HG02981 (cell line): ENCODE data around the gene SDK1.

Source experiments
- ATAC-seq: cut with Tn5 transposase; IDR thresholded peaks from one replicate; pipeline ENCODE4 v1.9.1; 2021; ENCODE audit warnings: mild to moderate bottlenecking, moderate library complexity; ENCODE audit not compliant: unreplicated experiment

Gene SDK1

DNA sequence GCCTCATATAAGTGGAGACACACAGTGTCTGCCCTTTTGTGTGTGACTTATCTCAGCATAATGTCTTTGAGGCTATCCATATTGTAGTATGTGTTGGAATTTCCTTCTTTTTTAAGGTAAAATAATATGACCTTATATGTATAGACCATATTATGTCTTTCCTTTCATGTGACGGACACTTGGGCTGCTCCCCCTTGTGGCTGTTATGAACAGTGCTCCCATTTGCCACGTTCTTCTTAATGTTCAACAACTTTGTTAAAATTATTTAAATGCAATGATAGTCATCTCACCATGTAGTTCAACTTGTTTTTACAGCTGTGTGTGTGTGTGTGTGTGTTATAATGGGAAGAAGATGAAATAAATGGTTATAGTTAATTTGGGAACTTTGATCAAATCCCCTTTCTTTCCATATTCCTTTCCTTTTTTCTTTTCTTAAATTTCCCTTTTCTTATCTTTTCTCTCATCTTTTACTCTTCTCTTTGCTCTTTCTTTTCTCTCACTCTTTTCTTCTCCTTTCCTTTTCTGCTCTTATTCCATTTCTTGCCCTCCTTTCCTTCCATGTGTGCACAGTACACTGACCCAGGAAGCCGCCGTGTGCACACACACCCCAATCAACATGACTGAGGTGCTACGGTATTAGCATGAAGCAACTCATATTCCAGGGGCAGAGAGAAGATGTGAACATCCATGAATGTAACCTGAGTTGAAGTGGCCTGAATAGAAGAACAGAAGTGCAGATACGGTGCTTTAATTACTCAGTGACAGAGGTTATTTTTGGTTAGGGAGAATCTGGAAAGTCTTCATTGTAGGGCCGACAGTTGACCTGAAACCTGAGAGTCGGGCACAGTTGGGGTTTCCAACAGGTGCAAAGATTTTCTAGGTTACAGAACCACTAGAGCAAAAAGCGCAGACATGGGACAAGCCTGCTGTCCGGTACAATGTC, 596.6 kb downstream of the SDK1 start:
- ATAC-seq = no peak

DNA sequence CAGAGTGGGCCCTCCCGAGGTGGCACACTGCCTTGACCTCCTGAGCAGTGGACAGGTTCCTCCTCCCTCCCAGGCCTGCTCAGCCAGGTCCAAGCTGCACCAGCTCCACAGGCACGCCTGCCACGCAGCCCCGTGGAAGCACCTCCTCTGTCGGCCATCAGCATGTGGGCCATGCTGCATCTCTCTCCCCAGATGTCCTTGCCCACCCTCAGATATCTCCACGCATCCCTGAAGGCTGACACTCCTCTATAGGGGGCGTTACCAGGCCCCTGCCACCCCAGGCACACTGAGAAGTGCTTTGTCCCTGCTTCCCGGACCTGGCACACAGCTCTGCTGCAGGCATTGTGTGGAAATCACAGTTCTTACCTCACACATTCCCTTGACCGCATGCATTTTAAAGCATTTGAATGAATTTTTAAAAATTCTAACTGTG, 598.5 kb downstream of the SDK1 start:
- no peak for ATAC-seq

DNA sequence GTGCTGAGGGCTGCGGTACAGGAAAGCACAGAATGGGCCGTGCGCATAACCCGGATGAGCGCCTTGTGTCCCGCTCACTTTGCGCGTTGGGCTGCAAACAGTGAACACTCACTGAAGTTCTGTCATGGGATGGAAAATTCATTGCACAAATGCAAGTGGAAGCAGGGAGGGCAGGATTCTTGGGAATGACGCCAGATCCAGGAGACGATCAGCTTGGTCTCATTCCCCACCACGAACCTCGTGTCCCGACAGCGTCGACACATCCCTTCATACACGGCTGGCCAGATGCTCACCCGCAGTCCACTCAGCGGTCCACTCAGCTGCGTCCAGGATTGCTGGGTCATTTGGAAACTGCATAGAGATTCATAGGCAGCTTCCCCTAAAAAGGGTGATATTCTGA, 607.1 kb downstream of the SDK1 start:
- ATAC-seq = no peak

DNA sequence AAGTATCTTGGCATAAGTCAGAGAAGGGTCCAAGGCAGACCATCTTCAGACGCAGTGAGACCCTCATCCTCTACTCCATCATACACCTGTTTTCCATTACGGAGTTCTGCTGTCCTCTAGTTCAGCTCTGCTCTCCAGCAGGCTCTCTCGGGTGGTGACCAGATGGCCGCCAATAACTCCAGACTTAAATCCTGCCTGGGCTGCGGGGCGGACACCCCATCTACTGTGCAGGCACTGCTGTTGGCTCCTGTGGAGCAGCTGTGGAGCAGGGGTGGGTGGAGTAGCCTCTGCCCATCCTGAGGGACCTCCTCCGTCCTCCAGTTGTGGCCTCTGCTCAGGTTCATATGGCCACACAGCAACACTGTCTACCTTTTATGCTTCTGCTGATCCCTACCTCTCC, 608.1 kb downstream of the SDK1 start:
- ATAC-seq = no peak

DNA sequence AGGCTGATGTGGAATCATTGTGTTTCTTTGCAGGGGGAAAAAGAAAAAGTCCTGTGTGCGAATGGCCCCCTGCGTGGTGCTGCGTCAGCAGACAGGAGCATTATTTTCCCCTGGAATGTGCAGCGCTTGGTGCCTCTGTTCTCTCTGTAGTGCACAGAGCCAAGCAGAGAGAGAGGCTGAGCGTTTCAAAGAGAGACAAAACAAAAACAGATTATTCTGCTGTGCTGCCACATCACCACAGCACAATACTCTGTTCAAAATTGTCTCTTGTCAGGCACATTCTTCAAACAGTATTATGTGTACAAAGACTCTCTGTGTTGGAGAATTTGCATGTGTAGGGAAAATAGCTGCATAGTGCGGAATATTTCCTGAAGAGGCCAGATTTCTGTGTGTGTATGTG, 609.0 kb downstream of the SDK1 start:
- no peak for ATAC-seq

DNA sequence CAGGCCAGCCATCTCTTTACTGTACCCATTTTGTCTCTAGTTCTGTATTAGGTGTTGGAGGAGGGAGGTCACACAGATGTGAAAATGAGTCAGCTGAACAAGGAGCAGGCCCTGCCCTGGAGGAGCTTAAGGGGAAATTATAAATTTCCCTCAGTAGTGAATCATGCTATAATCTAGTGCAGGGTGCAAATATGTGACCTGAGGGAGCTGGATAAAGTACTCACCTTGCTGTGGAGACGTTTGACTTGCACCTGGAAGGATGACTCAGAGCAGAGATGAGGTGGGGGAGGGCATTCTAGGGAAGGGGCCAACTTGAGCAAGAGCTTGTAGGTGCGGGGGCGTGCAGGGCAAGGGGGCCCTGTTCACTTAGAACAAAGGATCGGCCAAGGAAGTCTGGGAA, 610.6 kb downstream of the SDK1 start:
- ATAC-seq = no peak

DNA sequence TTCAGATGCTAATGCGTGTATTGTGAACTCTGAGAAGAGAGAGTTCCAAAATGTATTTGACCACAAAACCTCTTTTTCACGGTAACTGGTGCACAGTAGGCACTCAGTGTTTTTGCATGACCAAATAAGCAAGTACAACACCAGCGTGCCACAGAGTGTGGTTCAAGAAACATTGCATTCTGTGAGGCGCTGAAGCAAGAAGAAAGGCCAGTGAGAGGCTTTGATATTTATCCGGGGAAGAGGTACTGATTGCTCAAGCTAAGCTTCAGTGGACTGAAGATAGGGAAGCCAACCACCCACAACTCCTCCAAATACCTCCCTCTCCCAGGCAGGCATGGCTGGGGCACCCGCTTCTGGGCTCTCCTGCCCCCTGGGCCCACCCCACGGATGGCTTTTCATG, 611.2 kb downstream of the SDK1 start:
- ATAC-seq = no peak

DNA sequence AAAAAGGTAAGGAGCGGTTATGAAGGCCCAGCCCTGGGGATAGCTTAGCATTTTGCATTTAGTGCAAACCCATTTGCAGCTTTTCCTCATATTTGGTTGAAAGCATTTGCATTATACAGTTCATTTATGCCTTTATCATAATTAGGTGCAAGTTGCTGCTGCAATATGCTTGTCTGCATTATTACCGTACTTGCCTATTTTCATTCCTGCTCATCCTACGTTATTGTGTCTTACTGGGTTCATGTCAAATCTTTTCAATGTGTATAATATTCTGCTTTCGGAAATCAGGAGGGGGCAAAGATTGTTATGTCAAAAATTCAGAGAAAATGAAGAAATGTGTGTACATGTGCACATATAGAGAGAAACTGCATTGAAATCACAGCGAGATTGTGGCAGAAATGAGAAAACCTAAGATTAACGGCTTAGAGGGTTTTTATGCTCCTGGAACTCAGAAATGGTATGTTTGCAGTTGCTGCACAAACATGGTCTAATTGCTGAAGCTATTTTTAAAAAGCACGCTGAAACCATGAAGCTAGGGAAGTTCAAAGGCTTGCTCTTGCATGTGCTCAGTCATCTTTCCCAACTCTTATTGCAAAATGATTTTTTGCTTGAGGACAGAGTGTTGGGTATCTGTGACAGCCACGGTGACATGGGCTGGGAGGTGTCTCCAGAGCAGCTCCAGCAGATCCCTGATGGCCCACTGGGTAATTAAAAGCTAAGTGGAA, 613.2 kb downstream of the SDK1 start:
- no peak for ATAC-seq

DNA sequence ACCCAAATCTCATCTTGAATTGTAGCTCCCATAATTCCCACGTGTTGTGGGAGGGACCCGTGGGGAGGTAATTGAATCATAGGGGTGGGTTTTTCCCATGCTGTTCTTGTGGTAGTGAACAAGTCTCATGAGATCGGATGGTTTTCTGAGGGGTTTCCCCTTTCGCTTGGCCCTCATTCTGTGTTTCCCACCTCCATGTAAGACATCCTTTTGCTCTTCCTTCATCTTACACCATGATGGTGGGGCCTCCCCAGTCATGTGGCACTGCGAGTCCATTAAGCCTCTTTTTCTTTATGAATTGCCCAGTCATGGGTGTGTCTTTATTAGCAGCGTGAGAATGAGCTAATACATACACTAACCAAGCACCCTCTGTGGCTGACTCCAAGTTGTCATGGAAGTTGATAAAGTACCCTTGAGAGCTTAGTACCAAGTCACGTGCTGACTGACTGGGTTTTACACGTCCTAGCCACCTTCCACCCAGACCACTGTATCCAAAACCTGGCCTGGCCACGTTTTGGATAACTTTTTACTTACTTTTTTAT, 614.4 kb downstream of the SDK1 start:
- no peak for ATAC-seq

DNA sequence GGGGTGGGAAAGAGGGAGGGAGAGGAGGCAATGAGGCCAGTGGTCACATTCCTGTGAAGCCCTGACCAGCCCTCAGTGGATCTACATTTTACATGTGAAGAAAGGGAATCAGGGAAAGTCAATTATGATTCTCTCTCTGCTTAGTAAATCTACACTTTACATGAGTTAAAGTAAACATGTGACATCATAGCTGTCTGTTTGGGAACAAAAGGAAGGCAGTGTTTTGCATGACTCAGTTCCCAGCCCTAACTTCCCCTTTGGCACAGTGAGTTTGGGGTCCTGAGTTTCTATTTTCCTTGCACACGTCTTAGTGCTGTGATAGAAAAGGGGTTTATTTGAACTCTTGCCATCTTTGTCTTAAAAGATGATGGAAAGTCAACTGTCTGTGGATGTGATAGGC, 615.1 kb downstream of the SDK1 start:
- no peak for ATAC-seq

DNA sequence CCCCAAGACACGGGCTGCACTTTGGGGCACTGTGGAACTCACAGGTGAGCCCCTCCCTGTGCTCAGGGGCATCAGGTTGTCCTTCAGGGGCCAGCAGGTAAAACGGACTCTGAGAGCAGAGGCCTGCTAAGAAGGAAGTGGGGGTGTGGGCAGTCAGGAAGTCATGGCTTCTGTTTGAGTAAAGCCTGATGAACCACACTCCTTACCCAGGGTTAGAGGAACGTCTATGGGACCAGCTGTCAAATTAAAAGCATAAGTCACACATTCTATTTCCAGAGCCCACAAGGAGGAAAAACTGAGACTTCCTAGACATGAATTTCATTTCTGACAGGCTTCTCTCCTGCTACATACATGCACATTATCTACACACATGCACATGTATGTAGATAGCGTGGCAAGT, 616.4 kb downstream of the SDK1 start:
- ATAC-seq = no peak

DNA sequence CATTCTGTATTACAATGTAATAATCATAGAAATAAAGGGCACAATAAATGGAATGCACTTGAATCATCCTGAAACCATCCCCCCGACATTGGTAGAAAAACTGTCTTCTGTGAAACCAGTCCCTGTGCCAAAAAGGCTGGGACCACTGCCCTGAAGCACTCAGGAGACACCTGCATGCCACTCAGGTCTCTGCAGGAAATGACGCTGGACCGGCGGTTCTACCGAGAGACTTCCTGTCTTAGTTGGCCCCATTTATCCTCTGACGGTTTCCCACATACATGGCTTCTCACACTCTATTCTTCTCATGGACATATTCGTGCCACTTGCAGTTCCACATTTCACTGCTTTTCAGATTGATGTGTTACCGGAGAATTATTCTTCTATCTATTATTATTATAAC, 617.5 kb downstream of the SDK1 start:
- ATAC-seq = no peak

DNA sequence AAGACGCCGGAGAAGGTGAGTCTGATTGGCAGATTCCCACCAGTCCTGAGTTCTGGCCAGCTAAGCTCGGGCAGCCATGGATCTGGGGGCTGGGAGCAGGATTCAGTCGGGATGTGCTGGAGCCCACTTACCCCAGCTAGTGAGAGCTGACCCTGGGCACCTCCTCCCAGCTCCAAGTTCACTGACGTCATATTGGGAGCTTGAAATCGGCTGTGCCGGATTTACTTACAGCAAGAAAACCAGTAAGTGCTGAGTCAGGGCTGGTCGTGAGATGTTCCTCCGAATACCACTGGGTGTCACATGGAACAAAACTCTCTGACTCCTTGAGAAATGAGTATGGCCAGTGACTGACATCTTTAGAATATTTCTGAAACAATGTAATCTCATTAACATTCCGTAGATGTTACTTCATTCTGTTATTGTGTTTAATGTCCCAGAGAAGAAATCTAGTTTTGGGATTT, 621.2 kb downstream of the SDK1 start:
- ATAC-seq = no peak

DNA sequence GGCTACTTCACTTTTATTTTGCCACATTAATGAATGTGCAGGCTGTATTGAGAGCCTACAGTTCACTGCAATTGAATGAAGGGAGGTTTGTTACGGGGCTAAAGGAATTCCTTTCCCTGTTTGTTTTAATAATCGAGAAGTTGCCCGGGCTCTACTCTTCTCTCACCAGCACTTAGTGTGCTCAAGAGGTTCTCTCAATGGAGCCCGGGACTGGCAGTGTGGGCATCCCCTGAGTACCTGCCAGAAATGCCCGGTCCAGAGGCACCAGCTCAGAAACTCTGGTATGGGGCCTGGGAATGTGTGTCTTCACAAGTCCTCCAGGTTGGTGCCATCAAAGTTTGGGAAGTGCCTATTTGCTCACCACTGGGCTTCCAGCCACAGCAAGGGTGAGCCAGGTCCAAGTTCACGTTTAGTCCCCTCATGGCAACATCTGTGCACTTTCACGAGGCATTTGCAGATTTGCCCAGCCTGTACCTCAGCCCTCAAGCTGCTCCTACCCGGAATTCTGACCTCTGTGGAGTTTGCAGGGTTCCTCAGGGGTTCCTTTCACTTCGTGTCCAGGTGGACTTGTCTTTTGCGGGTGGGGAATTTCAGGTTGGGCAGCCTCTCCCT, 622.4 kb downstream of the SDK1 start:
- ATAC-seq = no peak

DNA sequence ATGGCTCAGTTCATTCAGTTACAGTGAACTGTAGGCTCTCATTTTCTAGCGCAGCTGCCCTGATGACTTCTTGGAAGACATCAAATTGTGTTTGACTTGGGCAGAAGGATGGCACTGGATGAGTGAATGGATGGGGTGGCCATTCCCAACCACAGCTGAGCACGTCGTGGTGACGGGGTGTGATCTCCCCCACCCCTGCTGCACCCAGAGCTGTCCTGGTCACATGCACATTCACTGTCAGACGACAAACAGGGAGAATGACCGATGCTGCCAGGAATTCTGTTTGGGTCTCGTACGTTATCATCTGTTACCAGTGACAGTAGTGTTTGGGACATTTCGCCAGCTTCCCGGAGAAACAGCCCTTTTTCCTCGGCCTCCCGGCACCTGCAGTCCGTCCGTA, 623.2 kb downstream of the SDK1 start:
- no peak for ATAC-seq

DNA sequence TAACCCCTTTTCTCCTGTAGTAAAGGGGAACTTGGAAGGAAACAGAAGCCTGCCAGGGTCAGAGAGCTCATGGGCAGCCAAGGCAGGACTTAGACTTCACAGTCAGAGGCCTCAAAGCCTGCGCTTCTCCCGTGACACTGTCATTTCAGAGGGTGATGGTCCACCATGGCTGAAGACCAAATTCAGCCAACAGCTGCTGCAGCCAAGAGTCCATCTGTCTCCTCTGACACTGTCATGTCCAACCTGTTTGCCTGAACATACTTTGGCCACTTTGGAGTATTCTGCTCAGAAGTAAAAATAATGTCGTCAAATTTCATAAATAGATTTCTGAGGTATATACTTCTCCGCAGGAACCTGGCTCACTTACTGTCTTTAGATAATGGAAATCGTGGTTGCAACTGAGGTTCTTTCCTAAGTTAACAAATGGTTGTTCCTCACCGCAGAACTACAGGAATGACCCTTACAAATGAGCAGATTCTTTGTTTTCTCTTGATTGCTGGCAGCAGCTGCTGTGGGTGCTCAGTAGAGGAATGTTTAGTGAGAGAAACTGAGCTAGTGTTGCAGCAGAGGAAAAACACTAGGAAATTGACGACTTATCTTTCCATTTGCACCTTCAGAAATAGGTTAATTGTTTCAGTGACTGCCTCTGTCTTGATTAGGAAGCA, 626.5 kb downstream of the SDK1 start:
- no peak for ATAC-seq

DNA sequence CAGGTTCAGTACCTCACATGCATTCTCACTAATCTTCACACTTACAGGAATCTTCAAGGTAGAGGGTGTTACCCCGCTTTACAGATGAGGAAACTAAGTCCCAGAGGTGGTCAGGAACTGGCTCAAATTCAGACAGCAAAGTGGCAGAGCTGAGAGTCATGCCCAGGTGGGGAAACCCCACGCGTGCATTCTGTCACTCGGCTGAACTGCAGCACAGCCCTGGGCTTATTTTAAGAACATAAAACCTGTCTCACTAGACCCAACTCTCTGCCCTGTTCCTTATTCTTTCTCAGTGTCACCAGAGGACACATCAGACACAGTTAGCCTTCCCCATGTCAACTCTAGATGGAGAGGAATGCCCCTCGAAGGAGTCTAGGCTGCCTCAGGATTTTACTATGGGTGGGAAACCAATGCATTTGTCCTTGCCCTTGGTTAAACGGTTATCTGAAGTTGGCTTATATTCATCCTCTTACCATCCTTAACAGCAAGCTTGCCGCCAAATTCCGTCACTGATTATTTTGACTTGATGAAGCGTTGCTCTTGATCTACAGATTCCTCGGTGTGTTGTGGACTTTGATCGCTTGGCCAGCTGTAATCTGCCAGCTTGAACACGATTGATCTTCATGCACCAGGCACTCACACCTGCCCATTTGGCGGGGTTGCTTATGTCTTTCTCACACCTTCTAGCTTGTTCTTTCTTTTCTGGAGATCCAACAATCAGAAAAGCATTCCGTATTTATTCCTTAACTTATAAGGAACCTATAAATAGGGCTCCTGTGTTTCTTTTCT, 627.9 kb downstream of the SDK1 start:
- ATAC-seq = no peak

DNA sequence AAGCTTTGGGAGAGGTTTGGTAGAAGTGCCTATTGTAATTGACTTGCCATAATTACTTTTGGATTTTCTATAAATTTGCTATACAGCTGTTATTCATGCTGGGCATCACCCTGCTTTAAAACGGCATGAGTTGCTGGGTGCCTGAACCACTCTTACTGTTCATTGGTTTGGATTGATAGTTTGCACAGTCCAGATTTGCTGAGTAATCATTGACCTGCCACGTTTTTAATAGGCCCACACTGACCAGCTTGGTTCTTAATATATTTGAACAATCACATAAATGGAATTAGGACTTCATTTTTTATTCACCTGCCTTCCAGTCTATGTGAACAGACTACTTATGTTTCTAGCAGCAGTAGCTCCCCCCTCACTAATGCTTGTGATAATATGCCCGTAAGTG, 630.8 kb downstream of the SDK1 start:
- ATAC-seq = no peak

DNA sequence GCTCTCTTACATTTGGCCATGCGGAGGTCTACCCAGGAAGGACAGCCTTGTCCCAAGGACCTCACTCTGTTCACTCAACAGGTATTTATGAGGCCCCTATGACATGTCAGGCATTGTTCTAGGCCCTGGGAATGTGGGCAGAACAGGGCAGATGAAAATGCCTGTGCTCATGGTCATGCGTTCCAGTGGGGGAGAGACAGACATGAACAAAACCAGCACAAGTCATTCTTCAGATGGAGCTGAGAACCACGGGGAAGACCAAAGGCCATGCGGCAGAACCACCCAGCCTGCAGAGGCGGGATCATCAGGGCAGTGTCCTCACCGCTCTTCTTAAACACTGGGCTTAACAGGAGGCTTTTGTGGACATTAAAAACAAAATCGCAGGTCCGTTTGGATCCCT, 636.1 kb downstream of the SDK1 start:
- ATAC-seq = no peak

DNA sequence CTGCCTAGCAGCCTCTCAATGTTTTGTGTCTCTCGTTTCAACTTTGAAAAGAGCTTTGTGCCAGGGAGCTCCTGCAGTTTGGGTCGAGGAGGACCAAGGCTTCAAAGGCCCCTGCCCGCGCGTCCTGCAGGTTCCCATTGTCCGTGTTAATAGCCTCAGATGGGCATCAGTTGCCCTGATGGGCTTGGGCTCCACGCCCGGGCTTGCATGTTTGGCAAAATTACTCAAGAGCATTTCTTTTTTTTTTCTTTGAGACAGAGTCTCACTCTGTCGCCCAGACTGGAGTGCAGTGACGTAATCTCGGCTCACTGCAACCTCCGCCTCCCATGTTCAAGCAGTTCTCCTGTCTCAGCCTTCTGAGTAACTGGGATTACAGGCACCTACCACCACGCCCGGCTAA, 636.6 kb downstream of the SDK1 start:
- no peak for ATAC-seq
